ENCODE measurements around the gene SLC13A5.

- TF ChIP-seq CTCF (IDR thresholded peaks at IDR 0.05), result no peak
- no peak for TF ChIP-seq EZH2 (IDR thresholded peaks at IDR 0.05; ENCODE audit: borderline replicate concordance, insufficient read depth, low read depth, low read length, poor library complexity, severe bottlenecking)
Measured at GRCh38 chr17:6755281-6755680, 42.1 kb upstream of the SLC13A5 start.

Data from B cell (primary cell).